Measurements from ENCODE around the gene JAM2. TPM values are rescaled to one million over a fixed set of nuclear protein-coding genes. Genes with fewer than 3 reads are reported as not detected.

Gene JAM2
- total RNA-seq, 4 donors from 2014 or later: 2.3 to 6.1 (median 3.7) TPM

DNA sequence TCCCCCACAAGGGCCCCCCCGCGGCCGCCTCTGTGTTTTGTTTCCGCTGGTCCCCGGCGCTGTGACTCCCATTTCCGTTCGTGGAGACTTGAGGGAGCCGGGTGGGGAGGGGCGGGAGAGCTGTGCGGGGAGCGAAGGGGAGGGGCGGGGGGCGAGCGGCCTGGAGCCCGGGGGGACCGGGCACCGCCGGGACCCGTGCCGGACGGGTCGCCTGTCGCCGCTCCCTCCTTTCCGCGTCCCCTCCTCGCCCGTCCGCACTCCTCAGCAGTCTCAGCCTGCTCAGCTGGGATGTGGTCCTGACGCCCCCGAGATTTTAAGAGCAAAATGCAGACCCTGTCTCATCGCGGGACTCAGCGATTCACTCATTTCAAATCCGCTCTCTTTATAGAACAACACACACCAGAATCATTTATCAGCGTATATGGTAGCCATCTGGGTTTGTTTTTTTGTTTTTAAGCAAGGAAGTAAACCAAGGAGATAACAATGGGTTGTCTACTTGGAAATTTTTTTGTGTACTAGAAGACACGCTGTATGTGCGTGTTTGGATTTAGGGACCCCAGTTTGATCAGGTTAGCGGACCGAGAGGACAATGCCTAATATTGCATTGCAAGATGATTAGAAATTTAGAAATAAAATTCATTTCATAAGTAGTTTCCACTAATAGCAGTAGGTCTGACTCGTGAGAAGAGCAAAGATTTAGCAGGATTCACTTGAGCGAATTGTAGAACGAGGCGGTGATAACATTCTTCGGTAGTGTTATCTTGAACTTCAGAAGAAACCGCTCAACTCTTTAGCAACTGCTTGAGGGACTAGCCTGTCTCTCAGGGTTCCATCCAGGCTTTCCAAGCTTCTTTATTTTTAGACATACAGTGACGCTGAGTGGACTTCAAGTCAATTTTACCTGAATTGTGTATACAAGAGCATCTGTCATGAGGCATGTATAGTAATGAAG lies 96.9 kb downstream of the JAM2 start:
- Histone ChIP-seq H3K27me3 (no peaks in the 10 kb centered on the region), H3K27ac (peak overlapping the region; percentile 94 to 99 (median 98)), H3K9me3 (no peaks in the 10 kb centered on the region), H3K4me1 (peaks cover 52 to 53% of the 10 kb centered on the region in 2 donors), H3K36me3 (no peaks in the 10 kb centered on the region), H3K4me3 (peak overlapping the region; percentile 81 to 98 (median 92))
- in situ Hi-C loops (cut with MboI; ENCODE audit: low sequenced_read_pairs in 4 of 4): loop anchor here in 1 of 4 donors (10.0 kb wide), 1 partner anchor 131 kb away; the partner anchor contains the start of gene MRPL39
- TF ChIP-seq CTCF (IDR thresholded peaks at IDR 0.05 in 4 of 5, conservative IDR thresholded peaks at IDR 0.05 in 1 of 5) (no peak), POLR2A (IDR thresholded peaks at IDR 0.05) (no peak)
- ATAC-seq (peak; percentile 64 to 69), DNase-seq (peak; percentile 83 to 89)
- intact Hi-C loops (cut with DNase I; ENCODE audit: low total_unique reads): loop anchor here (1.0 to 2.0 kb wide), 2 partner anchors 129 to 1109 kb away; partner anchors contain the start of genes ADAMTS1 and MRPL39

DNA sequence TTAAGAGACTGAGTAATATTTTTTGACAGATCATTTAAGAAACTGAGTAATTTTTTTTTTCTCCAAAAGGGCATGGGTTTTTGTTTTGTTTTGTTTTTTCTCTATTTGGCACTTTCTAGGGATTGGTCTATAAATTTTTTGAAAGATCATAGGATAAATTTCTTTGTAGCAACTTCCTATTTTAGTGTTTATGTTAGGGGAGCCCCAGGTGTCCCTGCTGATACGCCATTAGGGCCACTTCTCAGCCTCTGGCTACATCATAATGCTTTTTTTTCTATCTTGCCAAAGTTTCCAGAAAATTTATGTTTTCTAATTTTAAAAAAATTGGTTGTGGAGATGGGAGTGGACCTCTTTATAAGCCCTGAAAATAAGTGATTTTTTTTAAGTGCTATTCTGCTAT lies 98.4 kb downstream of the JAM2 start:
- peaks cover 37 to 38% of the 10 kb centered on the region in 2 donors for H3K4me1 ChIP-seq
- no peaks in the 10 kb centered on the region for H3K9me3 ChIP-seq
- H3K27me3 ChIP-seq: no peaks in the 10 kb centered on the region
- no peak for DNase-seq
- peak overlapping the region in 1 of 4 donors; percentile 81 for H3K4me3 ChIP-seq
- intact Hi-C loops (cut with DNase I; ENCODE audit: low total_unique reads): no loop called here
- H3K36me3 ChIP-seq: no peaks in the 10 kb centered on the region
- in situ Hi-C loops (cut with MboI; ENCODE audit: low sequenced_read_pairs in 4 of 4): loop anchor here in 1 of 4 donors (10.0 kb wide), 1 partner anchor 133 kb away; the partner anchor contains the start of gene MRPL39
- peak overlapping the region; percentile 94 to 99 (median 98) for H3K27ac ChIP-seq
- ATAC-seq: no peak
- TF ChIP-seq POLR2A (IDR thresholded peaks at IDR 0.05): no peak
- TF ChIP-seq CTCF (IDR thresholded peaks at IDR 0.05 in 4 of 5, conservative IDR thresholded peaks at IDR 0.05 in 1 of 5): no peak

GRCh38 chr21:25742900-25743299 lies 103.8 kb downstream of the JAM2 start:
- peaks cover 0 to 11% of the 10 kb centered on the region in 2 donors for H3K36me3 ChIP-seq
- intact Hi-C loops (cut with DNase I; ENCODE audit: low total_unique reads): no loop called here
- ATAC-seq (no peak), DNase-seq (no peak)
- H3K27ac ChIP-seq: no peak overlapping the region
- peaks cover 7 to 8% of the 10 kb centered on the region in 2 donors for H3K4me1 ChIP-seq
- no peaks in the 10 kb centered on the region for H3K9me3 ChIP-seq
- H3K4me3 ChIP-seq: no peak overlapping the region
- in situ Hi-C loops (cut with MboI; ENCODE audit: low sequenced_read_pairs in 4 of 4): no loop called here
- H3K27me3 ChIP-seq: no peaks in the 10 kb centered on the region
- TF ChIP-seq POLR2A (IDR thresholded peaks at IDR 0.05): no peak
- no peak for TF ChIP-seq CTCF (IDR thresholded peaks at IDR 0.05 in 4 of 5, conservative IDR thresholded peaks at IDR 0.05 in 1 of 5)

DNA sequence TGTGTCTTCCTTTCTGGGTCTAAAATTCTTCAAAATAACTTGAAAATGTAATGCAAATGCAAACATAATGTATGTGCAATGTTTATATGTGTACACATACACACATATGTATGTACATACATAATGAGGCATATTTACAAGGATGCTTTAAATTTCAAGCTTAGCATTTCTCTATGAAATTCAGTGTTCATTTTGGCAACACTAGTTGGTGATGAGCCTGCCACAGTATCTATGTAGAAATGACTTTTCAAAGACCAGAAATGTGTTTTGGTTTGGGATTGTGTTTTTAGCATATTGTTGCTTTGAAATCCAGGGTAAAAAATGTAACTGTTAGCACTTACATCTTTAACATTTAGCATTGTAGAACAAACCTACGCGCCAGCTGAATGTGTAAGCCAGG lies 105.8 kb downstream of the JAM2 start:
- Histone ChIP-seq H3K9me3 (no peaks in the 10 kb centered on the region), H3K36me3 (peaks cover 0 to 30% of the 10 kb centered on the region in 2 donors), H3K4me3 (no peak overlapping the region), H3K27me3 (no peaks in the 10 kb centered on the region), H3K27ac (no peak overlapping the region), H3K4me1 (no peaks in the 10 kb centered on the region)
- in situ Hi-C loops (cut with MboI; ENCODE audit: low sequenced_read_pairs in 4 of 4): no loop called here
- intact Hi-C loops (cut with DNase I; ENCODE audit: low total_unique reads): no loop called here
- ATAC-seq (no peak), DNase-seq (no peak)
- TF ChIP-seq POLR2A (IDR thresholded peaks at IDR 0.05): no peak
- no peak for TF ChIP-seq CTCF (IDR thresholded peaks at IDR 0.05 in 4 of 5, conservative IDR thresholded peaks at IDR 0.05 in 1 of 5)

Measured in gastrocnemius medialis (tissue), 4 donors.